SK-N-SH (cell line): Measurements from ENCODE around the gene PAOX. TPM values are rescaled to one million over a fixed set of nuclear protein-coding genes. Genes with fewer than 3 reads are reported as not detected.

Experiments
- CTCF ChIA-PET: fragments of 300-600, 350-600 bp; formaldehyde crosslinking; extraction: SDS; loops from one replicate; lab custom pipeline; 2021; lab: Yijun Ruan, JAX
- POLR2A ChIA-PET: fragments of 350-600 bp; sonication (Branson Sonifier 250); formaldehyde crosslinking; extraction: SDS; loops from one replicate; lab custom pipeline; 2020; ENCODE audit warnings: antibody characterized with exemption, inconsistent platforms; lab: Yijun Ruan, JAX
- DNase-seq: peaks from one replicate; pipeline ENCODE4 v3.0.0; 2012
- H2AFZ ChIP-seq: fragments of 200-600 bp; sonication (generic); 2 replicates; pipeline ENCODE4 v1.8.1; 2016; ENCODE audit warnings: antibody characterized with exemption, mild to moderate bottlenecking, low read depth
- H3F3A ChIP-seq: fragments of 200-600 bp; sonication (generic); replicated peaks from 2 replicates; pipeline ENCODE3; 2016; ENCODE audit warnings: antibody characterized with exemption, mild to moderate bottlenecking; ENCODE audit not compliant: insufficient read depth
- H3K27ac ChIP-seq, 2 experiments: fragments of 200-500 bp in 1 of 2; fragments of 200-600 bp in 1 of 2; sonication (Bioruptor generic) in 1 of 2; sonication (generic), shearing (Covaris generic) in 1 of 2; 2 replicates each; pipeline versions ENCODE4 v1.5.1 to v1.6.1; 2014 to 2016; ENCODE audit warnings: low read depth in 2 of 2, inconsistent platforms in 1 of 2, low read length in 1 of 2, mild to moderate bottlenecking in 1 of 2, mixed read lengths in 1 of 2
- H3K27me3 ChIP-seq: fragments of 200-600 bp; sonication (generic), shearing (Covaris generic); 2 replicates; pipeline ENCODE4 v1.6.1; 2016; ENCODE audit warnings: mixed run types; ENCODE audit not compliant: insufficient read depth
- H3K36me3 ChIP-seq, 2 experiments: fragments of 200-500 bp in 1 of 2; fragments of 200-600 bp in 1 of 2; sonication (Bioruptor generic) in 1 of 2; sonication (generic) in 1 of 2; replicated peaks in 1 of 2; 2 replicates each; pipeline versions ENCODE3 to v1.5.1; 2014 to 2016; ENCODE audit warnings: low read length in 1 of 2, mild to moderate bottlenecking in 1 of 2; ENCODE audit not compliant: insufficient read depth in 2 of 2, control insufficient read depth in 1 of 2
- H3K4me1 ChIP-seq, 2 experiments: fragments of 200-500 bp in 1 of 2; fragments of 200-600 bp in 1 of 2; sonication (Bioruptor generic) in 1 of 2; sonication (generic), shearing (Covaris generic) in 1 of 2; 2 replicates each; pipeline versions ENCODE4 v1.5.1 to v1.6.1; 2014 to 2016; ENCODE audit warnings: low read depth in 1 of 2, low read length in 1 of 2, mixed run types in 1 of 2; ENCODE audit not compliant: insufficient read depth in 2 of 2, control insufficient read depth in 1 of 2
- H3K4me2 ChIP-seq: fragments of 200-600 bp; sonication (generic), shearing (Covaris generic); 2 replicates; pipeline ENCODE4 v1.6.1; 2017; ENCODE audit warnings: mixed run types
- H3K4me3 ChIP-seq, 2 experiments: fragments of 200-500 bp in 1 of 2; fragments of 200-600 bp in 1 of 2; sonication (Bioruptor generic) in 1 of 2; sonication (generic), shearing (Covaris generic) in 1 of 2; 2 replicates each; pipeline versions ENCODE4 v1.5.1 to v1.8.1; 2014 to 2016; ENCODE audit warnings: low read depth in 2 of 2, inconsistent platforms in 1 of 2, low read length in 1 of 2, mild to moderate bottlenecking in 1 of 2, mixed read lengths in 1 of 2, moderate library complexity in 1 of 2
- H3K79me2 ChIP-seq: fragments of 200-600 bp; sonication (generic); 2 replicates; pipeline ENCODE4 v1.8.1; 2017; ENCODE audit warnings: mild to moderate bottlenecking; ENCODE audit not compliant: insufficient read depth
- H3K9ac ChIP-seq: fragments of 200-600 bp; sonication (generic); 2 replicates; pipeline ENCODE4 v1.6.1; 2017; ENCODE audit warnings: mixed run types
- H3K9me2 ChIP-seq: fragments of 200-600 bp; sonication (generic); 2 replicates; pipeline ENCODE4 v1.6.1; 2017; ENCODE audit warnings: mixed run types
- H3K9me3 ChIP-seq: fragments of 200-600 bp; sonication (generic); 2 replicates; pipeline ENCODE4 v1.6.1; 2017; ENCODE audit warnings: mixed run types, mild to moderate bottlenecking, moderate library complexity
- H4K20me1 ChIP-seq: fragments of 200-600 bp; sonication (generic); 2 replicates; pipeline ENCODE4 v1.6.1; 2017; ENCODE audit warnings: mild to moderate bottlenecking, mixed run types; ENCODE audit not compliant: insufficient read depth
- FOXM1 ChIP-seq: IDR thresholded peaks from 2 replicates; pipeline ENCODE4 v1.4.0; 2012; ENCODE audit warnings: low read depth, mild to moderate bottlenecking
- GABPA ChIP-seq: IDR thresholded peaks from 2 replicates; pipeline ENCODE4 v1.4.0; 2012; ENCODE audit warnings: low read depth, mild to moderate bottlenecking
- SMC3 ChIP-seq: IDR thresholded peaks from 2 replicates; pipeline ENCODE4 v1.6.1; 2012; ENCODE audit warnings: low read depth, low read length, improper control_type of control experiment
- TAF1 ChIP-seq: IDR thresholded peaks from 2 replicates; pipeline ENCODE4 v1.6.1; 2012; ENCODE audit warnings: low read depth, mild to moderate bottlenecking, low read length, moderate library complexity, borderline replicate concordance
- TCF12 ChIP-seq: IDR thresholded peaks from 2 replicates; pipeline ENCODE4 v1.4.0; 2012
- WGBS: methylation state at CpG from one replicate; pipeline ENCODE4 v1.1.6; 2017; ENCODE audit warnings: low lambda C conversion rate; 5-methylcytosine and 5-hydroxymethylcytosine counted together
- polyA plus RNA-seq, 3 experiments: library from polyadenylated mRNA; depleted of rRNA; stranded (reverse); fragments of >200 nt; gene quantifications; 2 replicates each; pipeline ENCODE4 v1.2.3, GENCODE V29; 2012

The PAOX gene
- polyA plus RNA-seq, 1 of the 3 experiments (the other 2 are of a cell fraction) = 6.2 TPM

GRCh38 chr10:133349160-133349568 is 29.9 kb upstream of the PAOX start:
- H3K36me3 ChIP-seq = no peaks in the 10 kb centered on the region
- peaks cover 18% of the 10 kb centered on the region; the same call in 1 of the 2 replicates for H3K27me3 ChIP-seq
- H3K27ac ChIP-seq = no peak overlapping the region
- DNase-seq = no peak
- H3K9me2 ChIP-seq = no peaks in the 10 kb centered on the region
- TF ChIP-seq GABPA = no peak
- no peak for TF ChIP-seq SMC3
- TF ChIP-seq TAF1 = no peak
- H3K9me3 ChIP-seq = no peaks in the 10 kb centered on the region
- ChIA-PET POLR2A (no interaction called here), CTCF (no interaction called here)
- no peaks in the 10 kb centered on the region for H3F3A ChIP-seq
- H3K4me1 ChIP-seq = peaks cover 0 to 11% of the 10 kb centered on the region in 2 experiments; a peak in 1 of 4 replicates
- no peak overlapping the region for H2AFZ ChIP-seq
- no peaks in the 10 kb centered on the region for H4K20me1 ChIP-seq
- no peak overlapping the region for H3K9ac ChIP-seq
- no peaks in the 10 kb centered on the region for H3K79me2 ChIP-seq
- WGBS = 54% methylated on average over 6 of the region's 8 CpGs
- H3K4me2 ChIP-seq = no peak overlapping the region
- H3K4me3 ChIP-seq = no peak overlapping the region

GRCh38 chr10:133349577-133350011 is 29.5 kb upstream of the PAOX start:
- ChIA-PET POLR2A (no interaction called here), CTCF (no interaction called here)
- H3K4me3 ChIP-seq = no peak overlapping the region
- H3K27ac ChIP-seq = no peak overlapping the region
- peaks cover 0 to 11% of the 10 kb centered on the region in 2 experiments; a peak in 1 of 4 replicates for H3K4me1 ChIP-seq
- H3K9me2 ChIP-seq = no peaks in the 10 kb centered on the region
- DNase-seq = no peak
- H3K9me3 ChIP-seq = no peaks in the 10 kb centered on the region
- H3K36me3 ChIP-seq = no peaks in the 10 kb centered on the region
- H3K27me3 ChIP-seq = peaks cover 16% of the 10 kb centered on the region; the same call in 1 of the 2 replicates
- H4K20me1 ChIP-seq = no peaks in the 10 kb centered on the region
- no peak overlapping the region for H3K9ac ChIP-seq
- H3F3A ChIP-seq = no peaks in the 10 kb centered on the region
- 44% methylated on average over 5 of the region's 9 CpGs for WGBS
- TF ChIP-seq FOXM1 (no peak), TCF12 (no peak)
- TF ChIP-seq, all 33 proteins: peak for 0
- no peak overlapping the region for H2AFZ ChIP-seq
- H3K79me2 ChIP-seq = no peaks in the 10 kb centered on the region
- no peak overlapping the region for H3K4me2 ChIP-seq

GRCh38 chr10:133350283-133350949 is 28.6 kb upstream of the PAOX start:
- H4K20me1 ChIP-seq = no peaks in the 10 kb centered on the region
- H3K9me3 ChIP-seq = no peaks in the 10 kb centered on the region
- POLR2A ChIA-PET = interaction anchor here (1.5 kb wide), 1 partner anchor 26 kb away, joined by 3 read pairs; no protein-coding TSS in a partner anchor
- no peak overlapping the region for H3K4me2 ChIP-seq
- no peaks in the 10 kb centered on the region for H3F3A ChIP-seq
- 100% methylated on average over 1 of the region's 12 CpGs for WGBS
- TF ChIP-seq SMC3 = no peak
- H3K36me3 ChIP-seq = peaks cover 0 to 3% of the 10 kb centered on the region in 2 experiments
- no peak overlapping the region for H2AFZ ChIP-seq
- no peak overlapping the region for H3K4me3 ChIP-seq
- H3K9ac ChIP-seq = no peak overlapping the region
- H3K27ac ChIP-seq = no peak overlapping the region
- CTCF ChIA-PET = interaction anchor here (1.2 kb wide), 1 partner anchor 21 kb away, joined by 5 read pairs; no protein-coding TSS in a partner anchor
- H3K4me1 ChIP-seq = peaks cover 0 to 11% of the 10 kb centered on the region in 2 experiments; a peak in 1 of 4 replicates
- peaks cover 8% of the 10 kb centered on the region; the same call in 1 of the 2 replicates for H3K27me3 ChIP-seq
- no peak for DNase-seq
- no peaks in the 10 kb centered on the region for H3K9me2 ChIP-seq
- no peaks in the 10 kb centered on the region for H3K79me2 ChIP-seq
